IPS-15b (cell line): ENCODE data around the gene SH3RF3.

Experiments used
- H3K27me3 ChIP-seq: one replicate; pipeline ENCODE4 v1.6.1; 2013; ENCODE audit warnings: low read length; ENCODE audit not compliant: control insufficient read depth, insufficient read depth
- H3K36me3 ChIP-seq: one replicate; pipeline ENCODE4 v1.6.1; 2013; ENCODE audit warnings: low read length; ENCODE audit not compliant: control insufficient read depth, insufficient read depth
- H3K4me1 ChIP-seq: one replicate; pipeline ENCODE4 v1.6.1; 2013; ENCODE audit warnings: mild to moderate bottlenecking, low read length; ENCODE audit not compliant: control insufficient read depth, insufficient read depth
- H3K4me3 ChIP-seq: one replicate; pipeline ENCODE4 v1.5.1; 2013; ENCODE audit warnings: low read depth, low read length
- H3K9ac ChIP-seq: one replicate; pipeline ENCODE4 v1.6.1; 2013; ENCODE audit warnings: low read depth, mild to moderate bottlenecking, low read length
- H3K9me3 ChIP-seq: one replicate; pipeline ENCODE4 v1.6.1; 2013; ENCODE audit warnings: mild to moderate bottlenecking, low read length; ENCODE audit not compliant: control insufficient read depth, insufficient read depth

SH3RF3 gene

DNA sequence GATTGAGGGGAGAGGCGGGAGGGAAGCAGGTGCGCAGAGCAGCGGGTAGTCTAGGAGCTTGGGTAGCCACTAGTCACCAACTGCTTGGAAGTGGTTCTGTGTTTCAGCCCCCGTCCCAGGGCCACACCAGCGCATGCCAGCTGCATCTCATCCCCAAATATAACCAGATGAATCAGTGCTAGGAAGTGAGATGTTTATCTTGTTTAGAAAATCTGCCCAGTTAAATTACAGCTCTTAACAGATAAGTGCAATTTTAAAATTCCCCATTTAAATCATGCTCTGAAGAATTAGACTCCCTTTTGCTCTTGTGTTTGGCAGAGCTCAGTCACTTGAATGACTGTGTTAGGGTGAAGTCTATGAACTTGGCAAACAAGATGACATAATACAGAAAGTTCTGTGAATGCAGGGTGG is 291.0 kb downstream of the SH3RF3 start:
- H3K9me3 ChIP-seq: no peaks in the 10 kb centered on the region
- no peaks in the 10 kb centered on the region for H3K36me3 ChIP-seq
- H3K9ac ChIP-seq: no peak overlapping the region
- no peaks in the 10 kb centered on the region for H3K27me3 ChIP-seq
- H3K4me3 ChIP-seq: no peak overlapping the region
- no peaks in the 10 kb centered on the region for H3K4me1 ChIP-seq

DNA sequence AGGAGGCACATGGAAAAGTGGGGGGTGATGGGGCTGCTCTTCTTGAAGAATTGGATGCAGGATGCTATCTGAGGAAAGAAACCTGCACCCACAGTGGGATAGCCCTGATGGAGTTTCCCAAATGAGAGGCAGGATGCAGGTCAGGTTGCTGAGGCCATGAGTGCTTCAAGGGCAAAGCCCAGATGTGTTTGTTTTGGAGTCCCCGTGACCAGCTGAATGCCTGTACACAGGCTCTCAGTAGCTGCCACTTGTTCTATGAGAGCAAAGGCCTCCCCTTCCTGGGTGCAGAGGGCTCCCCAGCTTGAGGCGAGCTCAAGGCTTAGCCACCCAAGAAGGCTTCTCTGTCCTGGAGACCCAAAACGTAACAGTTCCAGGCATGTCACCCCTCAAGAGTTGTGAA is 292.1 kb downstream of the SH3RF3 start:
- Histone ChIP-seq H3K9me3 (no peaks in the 10 kb centered on the region), H3K36me3 (no peaks in the 10 kb centered on the region), H3K9ac (no peak overlapping the region), H3K4me1 (no peaks in the 10 kb centered on the region), H3K27me3 (no peaks in the 10 kb centered on the region), H3K4me3 (no peak overlapping the region)

- no peaks in the 10 kb centered on the region for H3K4me1 ChIP-seq
- H3K27me3 ChIP-seq: no peaks in the 10 kb centered on the region
- H3K9ac ChIP-seq: no peak overlapping the region
- H3K36me3 ChIP-seq: no peaks in the 10 kb centered on the region
- H3K9me3 ChIP-seq: no peaks in the 10 kb centered on the region
- no peak overlapping the region for H3K4me3 ChIP-seq
These were observed 292.6 kb downstream of the SH3RF3 start for GRCh38 chr2:109421642-109422041.

DNA sequence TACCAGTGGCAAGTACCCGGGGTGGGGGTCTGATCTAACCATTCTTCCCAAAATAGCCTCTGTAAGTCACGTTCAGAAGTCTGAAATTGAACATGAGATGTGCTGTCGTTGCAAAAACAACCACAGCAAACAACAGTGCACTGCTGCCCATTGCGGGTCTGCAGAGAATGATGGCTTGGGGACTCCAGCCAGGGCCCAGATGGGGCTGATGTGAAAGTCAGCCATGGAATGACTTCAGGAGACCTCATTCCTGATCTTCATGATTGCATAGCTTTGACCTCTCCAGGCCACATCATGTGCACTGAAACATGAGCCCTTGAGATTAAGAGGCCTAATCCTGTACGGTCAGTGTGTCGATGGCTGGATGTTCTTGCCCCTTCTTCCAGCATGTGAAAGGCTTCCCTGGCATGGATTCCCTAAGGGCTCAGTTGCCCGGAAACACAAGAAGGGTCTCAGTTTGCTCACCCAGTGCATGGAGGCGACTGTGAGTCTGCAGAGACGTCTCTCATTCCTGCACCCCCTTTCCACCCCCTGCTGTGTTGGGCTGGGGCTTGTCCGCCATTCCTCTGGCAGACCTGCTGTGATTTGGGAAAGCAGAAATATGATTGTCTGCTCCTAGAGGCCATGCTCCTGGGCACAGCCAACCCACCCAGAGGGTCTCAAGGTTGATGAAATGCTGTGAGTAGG is 293.2 kb downstream of the SH3RF3 start:
- no peak overlapping the region for H3K4me3 ChIP-seq
- no peaks in the 10 kb centered on the region for H3K9me3 ChIP-seq
- H3K36me3 ChIP-seq: no peaks in the 10 kb centered on the region
- no peaks in the 10 kb centered on the region for H3K27me3 ChIP-seq
- no peaks in the 10 kb centered on the region for H3K4me1 ChIP-seq
- H3K9ac ChIP-seq: no peak overlapping the region

DNA sequence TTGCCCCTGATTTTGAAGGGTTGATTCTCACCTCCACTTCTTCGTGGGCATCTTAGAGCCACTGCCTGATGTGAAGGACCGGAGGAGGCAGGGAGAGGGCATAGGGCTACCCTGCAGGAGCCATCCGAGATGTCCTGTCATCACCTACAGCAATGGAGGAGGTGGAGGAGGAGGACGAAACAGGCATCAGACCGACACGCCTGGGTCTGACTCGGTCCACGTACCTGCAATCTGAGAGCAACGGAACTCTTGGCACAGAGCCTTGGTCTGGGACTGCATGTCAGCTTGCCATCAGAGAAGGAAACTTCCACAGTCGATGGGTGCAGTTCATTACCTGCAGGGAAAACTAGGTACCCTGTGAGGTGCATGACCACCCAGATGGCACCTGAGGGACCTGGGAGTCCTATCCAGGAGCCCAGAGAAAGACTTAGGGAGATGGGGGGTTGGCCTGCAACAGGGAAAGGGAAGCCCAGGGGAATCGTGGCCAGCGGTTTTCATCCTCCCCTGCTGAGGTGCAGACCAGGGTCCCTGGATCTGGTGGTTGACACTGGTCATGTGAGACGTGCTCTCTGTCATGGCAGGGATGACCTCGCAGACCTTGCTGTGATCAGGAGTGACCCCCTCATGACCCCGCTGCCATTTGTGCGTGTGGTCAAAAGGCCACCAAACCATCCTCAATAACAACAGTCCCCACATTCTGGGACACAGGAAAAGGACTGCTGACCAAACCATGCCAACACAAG is 293.9 kb downstream of the SH3RF3 start:
- Histone ChIP-seq H3K9me3 (no peaks in the 10 kb centered on the region), H3K27me3 (no peaks in the 10 kb centered on the region)

GRCh38 chr2:109423556-109424359 is 294.8 kb downstream of the SH3RF3 start:
- Histone ChIP-seq H3K27me3 (no peaks in the 10 kb centered on the region), H3K4me1 (no peaks in the 10 kb centered on the region), H3K9ac (no peak overlapping the region), H3K4me3 (no peak overlapping the region), H3K9me3 (no peaks in the 10 kb centered on the region), H3K36me3 (no peaks in the 10 kb centered on the region)

More for the DNA sequence above, 293.9 kb downstream of the SH3RF3 start:
- no peak overlapping the region for H3K4me3 ChIP-seq
- no peaks in the 10 kb centered on the region for H3K4me1 ChIP-seq
- no peaks in the 10 kb centered on the region for H3K36me3 ChIP-seq
- no peak overlapping the region for H3K9ac ChIP-seq

DNA sequence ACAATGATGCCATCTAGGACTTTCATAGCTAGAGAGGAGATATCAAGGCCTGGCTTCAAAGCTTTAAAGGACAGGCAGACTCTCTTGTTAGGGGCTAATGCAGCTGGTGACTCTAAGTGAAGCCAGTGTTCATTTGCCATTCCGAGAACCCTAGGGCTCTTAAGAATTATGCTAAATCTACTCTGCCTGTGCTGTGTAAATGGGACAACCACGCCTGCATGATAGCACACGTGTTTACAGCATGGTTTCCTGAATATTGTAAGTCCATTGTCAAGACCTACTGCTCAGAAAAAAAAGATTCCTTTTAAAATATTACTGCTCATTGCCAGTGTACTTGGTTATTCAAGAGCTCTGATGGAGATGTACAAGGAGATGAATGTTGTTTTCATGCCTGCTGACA is 296.4 kb downstream of the SH3RF3 start:
- Histone ChIP-seq H3K4me1 (no peaks in the 10 kb centered on the region), H3K9ac (no peak overlapping the region), H3K4me3 (no peak overlapping the region), H3K36me3 (no peaks in the 10 kb centered on the region), H3K9me3 (no peaks in the 10 kb centered on the region), H3K27me3 (no peaks in the 10 kb centered on the region)

- no peaks in the 10 kb centered on the region for H3K36me3 ChIP-seq
- no peaks in the 10 kb centered on the region for H3K27me3 ChIP-seq
- H3K4me1 ChIP-seq: no peaks in the 10 kb centered on the region
- no peak overlapping the region for H3K4me3 ChIP-seq
- H3K9ac ChIP-seq: no peak overlapping the region
- no peaks in the 10 kb centered on the region for H3K9me3 ChIP-seq
These were observed 298.7 kb downstream of the SH3RF3 start for GRCh38 chr2:109427661-109428091.

- no peaks in the 10 kb centered on the region for H3K36me3 ChIP-seq
- H3K9me3 ChIP-seq: no peaks in the 10 kb centered on the region
- no peaks in the 10 kb centered on the region for H3K4me1 ChIP-seq
- H3K27me3 ChIP-seq: no peaks in the 10 kb centered on the region
- no peak overlapping the region for H3K9ac ChIP-seq
- no peak overlapping the region for H3K4me3 ChIP-seq
These were observed 299.3 kb downstream of the SH3RF3 start for GRCh38 chr2:109428281-109428680.

DNA sequence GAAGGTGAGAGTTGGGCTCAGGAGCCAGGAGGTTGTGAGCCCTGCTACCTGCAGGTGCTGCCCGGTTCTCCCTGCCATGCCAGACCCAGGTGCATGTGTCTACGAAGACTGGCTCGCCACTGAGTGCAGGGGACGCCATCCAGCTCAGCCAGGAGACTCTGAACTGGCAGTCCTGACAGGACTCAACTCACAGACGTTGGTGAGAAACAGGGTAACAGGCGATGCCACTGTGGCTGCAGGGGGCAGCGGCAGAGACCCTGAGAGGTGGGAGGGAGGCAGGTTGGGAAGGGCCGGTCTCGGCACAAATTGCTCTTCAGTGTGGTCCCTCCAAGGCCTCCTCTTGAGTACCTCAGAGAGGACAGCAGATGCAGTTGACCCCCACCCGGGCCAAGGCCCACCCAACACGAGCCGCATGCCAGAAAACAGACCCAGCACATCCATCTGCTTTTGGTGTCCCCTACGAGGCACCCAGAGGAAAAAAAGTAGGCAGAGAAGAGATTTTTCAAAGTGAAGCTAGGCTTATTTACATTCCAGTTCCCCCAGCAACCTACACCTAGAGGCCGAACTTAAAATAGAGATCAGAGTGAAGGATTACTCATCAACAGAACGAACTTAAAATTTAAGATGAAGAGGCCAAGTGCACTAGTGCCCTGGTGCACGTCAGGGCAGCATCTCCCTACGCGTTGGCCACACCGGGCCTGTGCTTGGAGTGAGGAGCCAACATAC is 300.0 kb downstream of the SH3RF3 start:
- H3K9ac ChIP-seq: no peak overlapping the region
- H3K4me1 ChIP-seq: no peaks in the 10 kb centered on the region
- no peaks in the 10 kb centered on the region for H3K36me3 ChIP-seq
- no peaks in the 10 kb centered on the region for H3K9me3 ChIP-seq
- no peak overlapping the region for H3K4me3 ChIP-seq
- H3K27me3 ChIP-seq: no peaks in the 10 kb centered on the region

DNA sequence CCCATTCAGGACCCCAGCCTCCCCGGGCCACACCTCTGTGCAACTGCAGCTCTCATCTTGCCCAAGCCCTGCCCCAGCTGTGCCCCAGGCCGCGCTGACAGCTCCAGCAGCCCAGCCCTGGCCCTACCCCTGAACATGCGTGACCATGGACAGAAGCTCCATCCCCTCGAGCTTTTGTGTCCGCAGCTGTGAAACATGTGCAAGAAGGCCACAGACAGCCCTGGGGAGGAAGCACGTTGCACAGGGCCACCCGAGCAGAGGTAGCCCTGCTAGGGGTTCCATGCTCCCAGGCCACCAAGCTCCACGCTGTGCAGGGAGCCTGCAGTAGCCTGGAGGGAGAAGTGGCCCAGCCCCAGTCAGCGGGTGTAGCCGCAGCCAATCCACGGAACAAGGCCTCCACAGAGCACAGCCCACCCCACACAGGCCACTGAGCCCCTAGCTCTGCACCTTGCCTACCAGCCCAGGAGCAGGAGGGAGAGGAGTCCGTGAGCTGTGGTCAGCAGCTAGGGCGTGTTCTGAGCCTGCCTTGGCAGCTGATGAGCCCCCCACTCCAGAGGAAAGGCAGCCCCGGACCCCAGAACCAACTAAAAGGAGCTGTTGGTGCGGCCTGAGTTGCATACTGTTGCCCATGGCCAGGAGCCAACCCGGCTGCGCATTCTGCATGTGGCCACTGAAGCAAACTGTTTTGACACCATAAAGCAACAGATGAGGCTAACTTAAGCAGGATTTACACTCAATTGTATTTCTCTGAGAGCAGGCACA is 300.7 kb downstream of the SH3RF3 start:
- H3K4me3 ChIP-seq: no peak overlapping the region
- no peaks in the 10 kb centered on the region for H3K27me3 ChIP-seq
- no peaks in the 10 kb centered on the region for H3K9me3 ChIP-seq
- H3K36me3 ChIP-seq: no peaks in the 10 kb centered on the region
- no peak overlapping the region for H3K9ac ChIP-seq
- no peaks in the 10 kb centered on the region for H3K4me1 ChIP-seq
